Activated B cell treated with CpG ODN at 0.5 μM for 24 hours (primary cell): ENCODE data around the gene PRKCZ. TPM values are rescaled to one million over a fixed set of nuclear protein-coding genes. Genes with fewer than 3 reads are reported as not detected.

Experiments used
- ATAC-seq: fragments of 200-7000 bp; cut with Tn5 transposase; one replicate; pipeline ENCODE4 v1.10.0; 2021; ENCODE audit warnings: low read depth, mild to moderate bottlenecking, moderate library complexity
- CTCF ChIA-PET: fragments of 350-600 bp; sonication (Branson Sonifier 250); formaldehyde crosslinking; loops from one replicate; lab custom pipeline; 2021; ENCODE audit warnings: antibody characterized with exemption; lab: Charles Lee
- POLR2A ChIA-PET: fragments of 350-600 bp; sonication (Branson Sonifier 250); formaldehyde crosslinking; loops from one replicate; lab custom pipeline; 2021; ENCODE audit warnings: antibody characterized with exemption; lab: Charles Lee
- DNase-seq: peaks from one replicate; pipeline ENCODE4 v3.0.0; 2022
- H3K27ac Mint-ChIP-seq: one replicate; pipeline ENCODE4 v1.8.0; 2020; ENCODE audit warnings: mixed read lengths
- H3K27me3 Mint-ChIP-seq: one replicate; pipeline ENCODE4 v1.8.0; 2021; ENCODE audit warnings: mixed read lengths
- H3K36me3 Mint-ChIP-seq: one replicate; pipeline ENCODE4 v1.8.0; 2021; ENCODE audit warnings: low read depth, mixed read lengths
- H3K4me1 Mint-ChIP-seq: one replicate; pipeline ENCODE4 v1.8.0; 2021; ENCODE audit warnings: mixed read lengths
- H3K4me3 Mint-ChIP-seq: one replicate; pipeline ENCODE4 v1.8.0; 2020; ENCODE audit warnings: mild to moderate bottlenecking, mixed read lengths
- H3K9me3 Mint-ChIP-seq: one replicate; pipeline ENCODE4 v1.8.0; 2020; ENCODE audit warnings: mixed read lengths
- CTCF ChIP-seq: fragments of 200-600 bp; IDR thresholded peaks from one replicate; pipeline ENCODE4 v1.8.0; 2022; ENCODE audit warnings: antibody characterized with exemption, mild to moderate bottlenecking
- intact Hi-C: fragments of 100-400 bp; cut with micrococcal nuclease; formaldehyde crosslinking; loops from one replicate; pipeline ENCODE4 v1.15.1; 2024
- total RNA-seq: library from RNA; stranded (reverse); gene quantifications from 2 replicates; pipeline ENCODE4 v1.2.3, GENCODE V29; 2022

Gene PRKCZ
- total RNA-seq, 1 donor from 2014 or later: 28.5 TPM

GRCh38 chr1:2059290-2059953 is 9.2 kb downstream of the PRKCZ start:
- Mint-ChIP-seq H3K4me1 (no peaks in the 10 kb centered on the region), H3K9me3 (no peaks in the 10 kb centered on the region), H3K36me3 (peaks cover 55% of the 10 kb centered on the region), H3K4me3 (no peak overlapping the region), H3K27me3 (no peaks in the 10 kb centered on the region), H3K27ac (no peak overlapping the region)
- no peak for TF ChIP-seq CTCF
- intact Hi-C loops: no loop called here
- ChIA-PET CTCF (no interaction called here), POLR2A (no interaction called here)
- ATAC-seq (no peak), DNase-seq (no peak)

DNA sequence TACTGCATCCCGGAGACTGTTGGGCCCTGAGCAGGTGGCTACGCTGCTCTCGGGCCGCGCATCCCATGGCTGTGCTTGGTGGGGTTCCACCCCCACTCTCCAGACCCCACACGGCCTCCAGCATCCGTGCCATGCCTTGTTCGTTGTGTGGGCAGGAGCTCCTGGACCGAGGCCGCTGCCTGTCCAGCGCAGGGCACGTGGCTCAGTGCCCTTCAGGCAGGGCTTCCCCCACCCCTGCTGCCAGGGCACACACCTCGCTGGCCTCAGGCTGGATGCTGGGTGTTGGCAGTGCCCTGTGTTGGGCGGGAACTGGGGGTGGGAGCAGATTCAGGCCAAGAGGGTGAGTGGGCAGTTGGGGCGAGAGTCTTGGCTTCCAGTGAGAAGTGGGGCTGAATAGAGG is 9.9 kb downstream of the PRKCZ start:
- ChIA-PET CTCF (no interaction called here), POLR2A (no interaction called here)
- H3K27me3 Mint-ChIP-seq: no peaks in the 10 kb centered on the region
- ATAC-seq: no peak
- peaks cover 61% of the 10 kb centered on the region for H3K36me3 Mint-ChIP-seq
- peaks cover 3% of the 10 kb centered on the region for H3K9me3 Mint-ChIP-seq
- DNase-seq: no peak
- TF ChIP-seq CTCF: no peak
- no peak overlapping the region for H3K4me3 Mint-ChIP-seq
- intact Hi-C loops: no loop called here
- no peak overlapping the region for H3K27ac Mint-ChIP-seq
- no peaks in the 10 kb centered on the region for H3K4me1 Mint-ChIP-seq

GRCh38 chr1:2060535-2060934 is 10.3 kb downstream of the PRKCZ start:
- no peak overlapping the region for H3K27ac Mint-ChIP-seq
- H3K36me3 Mint-ChIP-seq: peaks cover 60% of the 10 kb centered on the region
- no peak for DNase-seq
- H3K4me3 Mint-ChIP-seq: no peak overlapping the region
- POLR2A ChIA-PET: no interaction called here
- no peak for TF ChIP-seq CTCF
- H3K4me1 Mint-ChIP-seq: no peaks in the 10 kb centered on the region
- ATAC-seq: no peak
- H3K27me3 Mint-ChIP-seq: no peaks in the 10 kb centered on the region
- H3K9me3 Mint-ChIP-seq: peaks cover 3% of the 10 kb centered on the region
- intact Hi-C loops: no loop called here
- CTCF ChIA-PET: no interaction called here

- Mint-ChIP-seq H3K4me3 (no peak overlapping the region), H3K9me3 (peaks cover 3% of the 10 kb centered on the region), H3K27me3 (no peaks in the 10 kb centered on the region), H3K36me3 (peaks cover 63% of the 10 kb centered on the region), H3K4me1 (no peaks in the 10 kb centered on the region), H3K27ac (no peak overlapping the region)
- ATAC-seq (no peak), DNase-seq (no peak)
- CTCF ChIA-PET: no interaction called here
- POLR2A ChIA-PET: no interaction called here
- intact Hi-C loops: no loop called here
- TF ChIP-seq CTCF: no peak
Observed at GRCh38 chr1:2061065-2061778, 11.0 kb downstream of the PRKCZ start.

GRCh38 chr1:2065699-2066098 is 15.5 kb downstream of the PRKCZ start:
- H3K27ac Mint-ChIP-seq: no peak overlapping the region
- TF ChIP-seq CTCF: no peak
- no peaks in the 10 kb centered on the region for H3K27me3 Mint-ChIP-seq
- H3K4me1 Mint-ChIP-seq: no peaks in the 10 kb centered on the region
- no peak for DNase-seq
- H3K4me3 Mint-ChIP-seq: no peak overlapping the region
- ChIA-PET POLR2A (no interaction called here), CTCF (no interaction called here)
- no peak for ATAC-seq
- peaks cover 3% of the 10 kb centered on the region for H3K9me3 Mint-ChIP-seq
- peaks cover 54% of the 10 kb centered on the region for H3K36me3 Mint-ChIP-seq
- intact Hi-C loops: no loop called here
